HEK293 (cell line): ENCODE data around the gene SENP1.

Experiments used
- FEZF1 ChIP-seq: fragments of 450-650 bp; formaldehyde crosslinking; IDR thresholded peaks from 2 replicates; pipeline ENCODE4 v1.5.1; 2016; ENCODE audit warnings: missing biosample characterization, missing genetic modification characterization
- GFI1B ChIP-seq: fragments of 450-650 bp; formaldehyde crosslinking; IDR thresholded peaks from 2 replicates; pipeline ENCODE4 v1.5.1; 2016; ENCODE audit warnings: missing biosample characterization, missing genetic modification characterization
- PRDM1 ChIP-seq: fragments of 450-650 bp; formaldehyde crosslinking; IDR thresholded peaks from 2 replicates; pipeline ENCODE4; 2016; ENCODE audit warnings: missing biosample characterization, missing genetic modification characterization
- REPIN1 ChIP-seq: fragments of 450-650 bp; formaldehyde crosslinking; IDR thresholded peaks from 2 replicates; pipeline ENCODE4 v1.5.1; 2017; ENCODE audit warnings: missing biosample characterization, missing genetic modification characterization, low read depth
- SCRT2 ChIP-seq: fragments of 450-650 bp; formaldehyde crosslinking; IDR thresholded peaks from 2 replicates; pipeline ENCODE4 v1.5.1; 2016; ENCODE audit warnings: missing biosample characterization, missing genetic modification characterization
- SP7 ChIP-seq: fragments of 450-650 bp; formaldehyde crosslinking; IDR thresholded peaks from 2 replicates; pipeline ENCODE4 v1.5.1; 2016; ENCODE audit warnings: missing biosample characterization, missing genetic modification characterization
- ZBTB7A ChIP-seq: fragments of 450-650 bp; formaldehyde crosslinking; IDR thresholded peaks from 2 replicates; pipeline ENCODE4 v1.5.1; 2016; ENCODE audit warnings: low read depth, missing biosample characterization, missing genetic modification characterization
- ZEB2 ChIP-seq: fragments of 450-650 bp; formaldehyde crosslinking; IDR thresholded peaks from 2 replicates; pipeline ENCODE4 v1.5.1; 2016; ENCODE audit warnings: missing biosample characterization, missing genetic modification characterization
- ZNF121 ChIP-seq: fragments of 450-650 bp; formaldehyde crosslinking; IDR thresholded peaks from 2 replicates; pipeline ENCODE4 v1.5.1; 2016; ENCODE audit warnings: missing biosample characterization, missing genetic modification characterization
- ZNF146 ChIP-seq: fragments of 450-650 bp; formaldehyde crosslinking; IDR thresholded peaks from 2 replicates; pipeline ENCODE4 v1.5.1; 2016; ENCODE audit warnings: missing biosample characterization, missing genetic modification characterization
- ZNF324 ChIP-seq: fragments of 450-650 bp; formaldehyde crosslinking; IDR thresholded peaks from 2 replicates; pipeline ENCODE4 v1.5.1; 2016; ENCODE audit warnings: missing biosample characterization, missing genetic modification characterization
- ZNF366 ChIP-seq: fragments of 450-650 bp; formaldehyde crosslinking; conservative IDR thresholded peaks from 2 replicates; pipeline ENCODE4 v1.5.1; 2016; ENCODE audit warnings: missing biosample characterization, missing genetic modification characterization
- ZNF404 ChIP-seq: fragments of 450-650 bp; formaldehyde crosslinking; IDR thresholded peaks from 2 replicates; pipeline ENCODE4 v1.5.1; 2017; ENCODE audit warnings: missing biosample characterization, missing genetic modification characterization
- ZNF600 ChIP-seq: fragments of 450-650 bp; formaldehyde crosslinking; IDR thresholded peaks from 2 replicates; pipeline ENCODE4 v1.5.1; 2016; ENCODE audit warnings: missing biosample characterization, missing genetic modification characterization
- ZNF610 ChIP-seq: fragments of 450-650 bp; formaldehyde crosslinking; IDR thresholded peaks from 2 replicates; pipeline ENCODE4 v1.5.1; 2016; ENCODE audit warnings: missing biosample characterization, missing genetic modification characterization, borderline replicate concordance
- ZNF624 ChIP-seq: fragments of 450-650 bp; formaldehyde crosslinking; IDR thresholded peaks from 2 replicates; pipeline ENCODE4 v1.5.1; 2017; ENCODE audit warnings: missing biosample characterization, missing genetic modification characterization
- ZNF677 ChIP-seq: fragments of 450-650 bp; IDR thresholded peaks from 2 replicates; pipeline ENCODE4 v1.5.0; 2018; ENCODE audit warnings: missing biosample characterization, mild to moderate bottlenecking, missing genetic modification characterization, moderate library complexity
- ZSCAN23 ChIP-seq: fragments of 450-650 bp; formaldehyde crosslinking; IDR thresholded peaks from 2 replicates; pipeline ENCODE4 v1.5.1; 2016; ENCODE audit warnings: missing biosample characterization, missing genetic modification characterization
- TF ChIP-seq, protein P1 (sequence below): fragments of 450-650 bp; formaldehyde crosslinking; IDR thresholded peaks from 2 replicates; pipeline ENCODE4 v1.5.1; 2016; ENCODE audit warnings: missing biosample characterization, missing genetic modification characterization
- TF ChIP-seq, protein P2 (sequence below): fragments of 450-650 bp; formaldehyde crosslinking; IDR thresholded peaks from 2 replicates; pipeline ENCODE4 v1.5.1; 2016; ENCODE audit warnings: missing biosample characterization, missing genetic modification characterization
- TF ChIP-seq, protein P3 (sequence below): fragments of 450-650 bp; formaldehyde crosslinking; IDR thresholded peaks from 2 replicates; pipeline ENCODE4 v1.5.1; 2016; ENCODE audit warnings: missing biosample characterization, missing genetic modification characterization
- TF ChIP-seq, protein P4 (sequence below): fragments of 450-650 bp; formaldehyde crosslinking; IDR thresholded peaks from 2 replicates; pipeline ENCODE4 v1.5.1; 2017; ENCODE audit warnings: missing biosample characterization, mild to moderate bottlenecking, missing genetic modification characterization, moderate library complexity
- TF ChIP-seq, protein P5 (sequence below): fragments of 450-650 bp; formaldehyde crosslinking; conservative IDR thresholded peaks from 2 replicates; pipeline ENCODE4 v1.5.1; 2016; ENCODE audit warnings: low read depth, missing biosample characterization, missing genetic modification characterization
- TF ChIP-seq, protein P6 (sequence below): fragments of 450-650 bp; formaldehyde crosslinking; IDR thresholded peaks from 2 replicates; pipeline ENCODE4 v1.5.1; 2016; ENCODE audit warnings: missing biosample characterization, missing genetic modification characterization

SENP1 gene

DNA sequence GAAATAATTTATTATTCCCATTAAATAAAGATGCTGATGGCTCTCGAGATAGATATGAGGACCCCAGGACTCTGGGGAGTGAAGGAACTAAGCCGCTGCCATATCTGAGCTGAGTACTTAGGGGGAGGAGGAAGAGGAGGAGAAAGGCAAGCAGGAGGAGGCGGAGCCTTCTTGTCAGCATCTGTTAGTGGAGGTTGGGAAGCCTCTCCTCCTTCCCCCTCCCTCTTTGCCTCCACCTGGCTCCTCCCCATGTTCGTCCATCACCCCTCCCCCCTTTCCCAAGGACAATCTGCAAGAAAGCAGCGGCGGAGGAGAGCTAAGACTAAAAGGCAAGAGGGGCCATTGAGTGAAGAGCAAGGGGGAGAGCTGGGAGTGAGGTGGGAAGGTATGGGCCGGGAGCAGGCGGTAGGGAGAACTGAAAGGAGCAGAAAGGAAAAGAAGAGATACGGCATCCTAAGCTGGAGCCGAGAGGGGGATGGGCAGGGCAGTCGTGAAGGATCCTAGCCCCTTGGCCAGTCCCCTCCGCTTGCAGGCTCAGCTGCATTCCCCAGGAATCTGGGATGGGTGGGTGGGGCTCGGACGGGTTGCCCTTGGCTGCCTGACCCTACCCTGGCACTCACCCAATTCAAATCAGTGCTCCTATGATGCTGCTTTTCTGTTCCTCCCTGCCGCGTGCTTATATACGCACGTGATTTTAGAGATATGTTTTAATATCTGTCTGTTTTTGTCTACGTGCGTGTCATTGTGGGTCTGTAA lies 13.4 kb upstream of the SENP1 start, which contains the start of gene PFKM (continued):
- TF ChIP-seq, protein P1, sequence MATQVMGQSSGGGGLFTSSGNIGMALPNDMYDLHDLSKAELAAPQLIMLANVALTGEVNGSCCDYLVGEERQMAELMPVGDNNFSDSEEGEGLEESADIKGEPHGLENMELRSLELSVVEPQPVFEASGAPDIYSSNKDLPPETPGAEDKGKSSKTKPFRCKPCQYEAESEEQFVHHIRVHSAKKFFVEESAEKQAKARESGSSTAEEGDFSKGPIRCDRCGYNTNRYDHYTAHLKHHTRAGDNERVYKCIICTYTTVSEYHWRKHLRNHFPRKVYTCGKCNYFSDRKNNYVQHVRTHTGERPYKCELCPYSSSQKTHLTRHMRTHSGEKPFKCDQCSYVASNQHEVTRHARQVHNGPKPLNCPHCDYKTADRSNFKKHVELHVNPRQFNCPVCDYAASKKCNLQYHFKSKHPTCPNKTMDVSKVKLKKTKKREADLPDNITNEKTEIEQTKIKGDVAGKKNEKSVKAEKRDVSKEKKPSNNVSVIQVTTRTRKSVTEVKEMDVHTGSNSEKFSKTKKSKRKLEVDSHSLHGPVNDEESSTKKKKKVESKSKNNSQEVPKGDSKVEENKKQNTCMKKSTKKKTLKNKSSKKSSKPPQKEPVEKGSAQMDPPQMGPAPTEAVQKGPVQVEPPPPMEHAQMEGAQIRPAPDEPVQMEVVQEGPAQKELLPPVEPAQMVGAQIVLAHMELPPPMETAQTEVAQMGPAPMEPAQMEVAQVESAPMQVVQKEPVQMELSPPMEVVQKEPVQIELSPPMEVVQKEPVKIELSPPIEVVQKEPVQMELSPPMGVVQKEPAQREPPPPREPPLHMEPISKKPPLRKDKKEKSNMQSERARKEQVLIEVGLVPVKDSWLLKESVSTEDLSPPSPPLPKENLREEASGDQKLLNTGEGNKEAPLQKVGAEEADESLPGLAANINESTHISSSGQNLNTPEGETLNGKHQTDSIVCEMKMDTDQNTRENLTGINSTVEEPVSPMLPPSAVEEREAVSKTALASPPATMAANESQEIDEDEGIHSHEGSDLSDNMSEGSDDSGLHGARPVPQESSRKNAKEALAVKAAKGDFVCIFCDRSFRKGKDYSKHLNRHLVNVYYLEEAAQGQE (tag by site-specific recombination): no peak
- peak; percentile 94 for TF ChIP-seq ZNF366 (tag by site-specific recombination)
- TF ChIP-seq, protein P2, sequence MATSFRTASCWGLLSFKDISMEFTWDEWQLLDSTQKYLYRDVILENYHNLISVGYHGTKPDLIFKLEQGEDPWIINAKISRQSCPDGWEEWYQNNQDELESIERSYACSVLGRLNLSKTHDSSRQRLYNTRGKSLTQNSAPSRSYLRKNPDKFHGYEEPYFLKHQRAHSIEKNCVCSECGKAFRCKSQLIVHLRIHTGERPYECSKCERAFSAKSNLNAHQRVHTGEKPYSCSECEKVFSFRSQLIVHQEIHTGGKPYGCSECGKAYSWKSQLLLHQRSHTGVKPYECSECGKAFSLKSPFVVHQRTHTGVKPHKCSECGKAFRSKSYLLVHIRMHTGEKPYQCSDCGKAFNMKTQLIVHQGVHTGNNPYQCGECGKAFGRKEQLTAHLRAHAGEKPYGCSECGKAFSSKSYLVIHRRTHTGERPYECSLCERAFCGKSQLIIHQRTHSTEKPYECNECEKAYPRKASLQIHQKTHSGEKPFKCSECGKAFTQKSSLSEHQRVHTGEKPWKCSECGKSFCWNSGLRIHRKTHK (tag by site-specific recombination): peak; percentile 91; the same call in 1 of the 2 replicates
- TF ChIP-seq ZNF624: no peak
- TF ChIP-seq ZNF610 (tag by site-specific recombination): 0 out of 2 replicates have a peak, but pooled peaks have one; percentile 50
- no peak for TF ChIP-seq ZNF404 (tag by site-specific recombination)
- peak; percentile 75; the same call in 1 of the 2 replicates for TF ChIP-seq ZNF600 (tag by site-specific recombination)
- TF ChIP-seq ZNF146 (tag by site-specific recombination): no peak
- TF ChIP-seq FEZF1 (tag by site-specific recombination): no peak
- TF ChIP-seq ZNF677: no peak
- TF ChIP-seq SP7 (tag by site-specific recombination): peak; percentile 73
- peak; percentile 58 for TF ChIP-seq GFI1B (tag by site-specific recombination)
- TF ChIP-seq, protein P3, sequence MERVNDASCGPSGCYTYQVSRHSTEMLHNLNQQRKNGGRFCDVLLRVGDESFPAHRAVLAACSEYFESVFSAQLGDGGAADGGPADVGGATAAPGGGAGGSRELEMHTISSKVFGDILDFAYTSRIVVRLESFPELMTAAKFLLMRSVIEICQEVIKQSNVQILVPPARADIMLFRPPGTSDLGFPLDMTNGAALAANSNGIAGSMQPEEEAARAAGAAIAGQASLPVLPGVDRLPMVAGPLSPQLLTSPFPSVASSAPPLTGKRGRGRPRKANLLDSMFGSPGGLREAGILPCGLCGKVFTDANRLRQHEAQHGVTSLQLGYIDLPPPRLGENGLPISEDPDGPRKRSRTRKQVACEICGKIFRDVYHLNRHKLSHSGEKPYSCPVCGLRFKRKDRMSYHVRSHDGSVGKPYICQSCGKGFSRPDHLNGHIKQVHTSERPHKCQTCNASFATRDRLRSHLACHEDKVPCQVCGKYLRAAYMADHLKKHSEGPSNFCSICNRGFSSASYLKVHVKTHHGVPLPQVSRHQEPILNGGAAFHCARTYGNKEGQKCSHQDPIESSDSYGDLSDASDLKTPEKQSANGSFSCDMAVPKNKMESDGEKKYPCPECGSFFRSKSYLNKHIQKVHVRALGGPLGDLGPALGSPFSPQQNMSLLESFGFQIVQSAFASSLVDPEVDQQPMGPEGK: peak; percentile 90
- peak; percentile 80 for TF ChIP-seq PRDM1
- TF ChIP-seq, protein P4, sequence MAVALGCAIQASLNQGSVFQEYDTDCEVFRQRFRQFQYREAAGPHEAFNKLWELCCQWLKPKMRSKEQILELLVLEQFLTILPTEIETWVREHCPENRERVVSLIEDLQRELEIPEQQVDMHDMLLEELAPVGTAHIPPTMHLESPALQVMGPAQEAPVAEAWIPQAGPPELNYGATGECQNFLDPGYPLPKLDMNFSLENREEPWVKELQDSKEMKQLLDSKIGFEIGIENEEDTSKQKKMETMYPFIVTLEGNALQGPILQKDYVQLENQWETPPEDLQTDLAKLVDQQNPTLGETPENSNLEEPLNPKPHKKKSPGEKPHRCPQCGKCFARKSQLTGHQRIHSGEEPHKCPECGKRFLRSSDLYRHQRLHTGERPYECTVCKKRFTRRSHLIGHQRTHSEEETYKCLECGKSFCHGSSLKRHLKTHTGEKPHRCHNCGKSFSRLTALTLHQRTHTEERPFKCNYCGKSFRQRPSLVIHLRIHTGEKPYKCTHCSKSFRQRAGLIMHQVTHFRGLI: no peak
- TF ChIP-seq ZSCAN23: no peak
- no peak; the same call in 1 of the 2 replicates for TF ChIP-seq REPIN1 (tag by site-specific recombination)
- TF ChIP-seq ZNF324 (tag by site-specific recombination): peak; percentile 79
- TF ChIP-seq ZEB2 (tag by site-specific recombination): peak; percentile 56; the same call in 1 of the 2 replicates
- TF ChIP-seq SCRT2: no peak
- TF ChIP-seq, protein P5, sequence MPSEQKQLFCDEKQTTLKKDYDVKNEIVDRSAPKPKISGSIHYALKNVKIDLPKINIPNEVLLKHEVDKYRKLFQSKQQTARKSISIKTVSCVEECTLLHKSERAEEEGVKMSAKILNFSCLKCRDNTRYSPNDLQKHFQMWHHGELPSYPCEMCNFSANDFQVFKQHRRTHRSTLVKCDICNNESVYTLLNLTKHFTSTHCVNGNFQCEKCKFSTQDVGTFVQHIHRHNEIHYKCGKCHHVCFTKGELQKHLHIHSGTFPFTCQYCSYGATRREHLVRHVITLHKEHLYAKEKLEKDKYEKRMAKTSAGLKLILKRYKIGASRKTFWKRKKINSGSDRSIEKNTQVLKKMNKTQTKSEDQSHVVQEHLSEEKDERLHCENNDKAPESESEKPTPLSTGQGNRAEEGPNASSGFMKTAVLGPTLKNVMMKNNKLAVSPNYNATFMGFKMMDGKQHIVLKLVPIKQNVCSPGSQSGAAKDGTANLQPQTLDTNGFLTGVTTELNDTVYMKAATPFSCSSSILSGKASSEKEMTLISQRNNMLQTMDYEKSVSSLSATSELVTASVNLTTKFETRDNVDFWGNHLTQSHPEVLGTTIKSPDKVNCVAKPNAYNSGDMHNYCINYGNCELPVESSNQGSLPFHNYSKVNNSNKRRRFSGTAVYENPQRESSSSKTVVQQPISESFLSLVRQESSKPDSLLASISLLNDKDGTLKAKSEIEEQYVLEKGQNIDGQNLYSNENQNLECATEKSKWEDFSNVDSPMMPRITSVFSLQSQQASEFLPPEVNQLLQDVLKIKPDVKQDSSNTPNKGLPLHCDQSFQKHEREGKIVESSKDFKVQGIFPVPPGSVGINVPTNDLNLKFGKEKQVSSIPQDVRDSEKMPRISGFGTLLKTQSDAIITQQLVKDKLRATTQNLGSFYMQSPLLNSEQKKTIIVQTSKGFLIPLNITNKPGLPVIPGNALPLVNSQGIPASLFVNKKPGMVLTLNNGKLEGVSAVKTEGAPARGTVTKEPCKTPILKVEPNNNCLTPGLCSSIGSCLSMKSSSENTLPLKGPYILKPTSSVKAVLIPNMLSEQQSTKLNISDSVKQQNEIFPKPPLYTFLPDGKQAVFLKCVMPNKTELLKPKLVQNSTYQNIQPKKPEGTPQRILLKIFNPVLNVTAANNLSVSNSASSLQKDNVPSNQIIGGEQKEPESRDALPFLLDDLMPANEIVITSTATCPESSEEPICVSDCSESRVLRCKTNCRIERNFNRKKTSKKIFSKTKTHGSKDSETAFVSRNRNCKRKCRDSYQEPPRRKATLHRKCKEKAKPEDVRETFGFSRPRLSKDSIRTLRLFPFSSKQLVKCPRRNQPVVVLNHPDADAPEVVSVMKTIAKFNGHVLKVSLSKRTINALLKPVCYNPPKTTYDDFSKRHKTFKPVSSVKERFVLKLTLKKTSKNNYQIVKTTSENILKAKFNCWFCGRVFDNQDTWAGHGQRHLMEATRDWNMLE (tag by site-specific recombination): 0 out of 2 replicates have a peak, but pooled peaks have one; percentile 18
- TF ChIP-seq, protein P6, sequence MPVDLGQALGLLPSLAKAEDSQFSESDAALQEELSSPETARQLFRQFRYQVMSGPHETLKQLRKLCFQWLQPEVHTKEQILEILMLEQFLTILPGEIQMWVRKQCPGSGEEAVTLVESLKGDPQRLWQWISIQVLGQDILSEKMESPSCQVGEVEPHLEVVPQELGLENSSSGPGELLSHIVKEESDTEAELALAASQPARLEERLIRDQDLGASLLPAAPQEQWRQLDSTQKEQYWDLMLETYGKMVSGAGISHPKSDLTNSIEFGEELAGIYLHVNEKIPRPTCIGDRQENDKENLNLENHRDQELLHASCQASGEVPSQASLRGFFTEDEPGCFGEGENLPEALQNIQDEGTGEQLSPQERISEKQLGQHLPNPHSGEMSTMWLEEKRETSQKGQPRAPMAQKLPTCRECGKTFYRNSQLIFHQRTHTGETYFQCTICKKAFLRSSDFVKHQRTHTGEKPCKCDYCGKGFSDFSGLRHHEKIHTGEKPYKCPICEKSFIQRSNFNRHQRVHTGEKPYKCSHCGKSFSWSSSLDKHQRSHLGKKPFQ (tag by site-specific recombination): no peak
- no peak for TF ChIP-seq ZBTB7A
- peak; percentile 88 for TF ChIP-seq ZNF121 (tag by site-specific recombination)
